Neural crest cell (in vitro differentiated cells): ENCODE results near the gene OR51A7. TPM values are rescaled to one million over a fixed set of nuclear protein-coding genes. Genes with fewer than 3 reads are reported as not detected.

Experiments used
- DNase-seq: peaks from one replicate; pipeline ENCODE4 v3.0.0; 2021; ENCODE audit warnings: low read depth, mixed read lengths, low spot score
- H3K27ac Mint-ChIP-seq: one replicate; pipeline ENCODE4 v1.8.0; 2021; ENCODE audit warnings: mild to moderate bottlenecking, mixed read lengths; ENCODE audit not compliant: unreplicated experiment
- H3K27me3 Mint-ChIP-seq: 2 replicates; pipeline ENCODE4 v1.8.0; 2021; ENCODE audit warnings: low read depth, mild to moderate bottlenecking, mixed read lengths
- H3K36me3 Mint-ChIP-seq: 2 replicates; pipeline ENCODE4 v1.8.0; 2021; ENCODE audit warnings: low read depth, mild to moderate bottlenecking, mixed read lengths
- H3K4me1 Mint-ChIP-seq: 2 replicates; pipeline ENCODE4 v1.8.0; 2021; ENCODE audit warnings: mixed read lengths
- H3K4me3 Mint-ChIP-seq: one replicate; pipeline ENCODE4 v1.8.0; 2021; ENCODE audit warnings: mild to moderate bottlenecking, mixed read lengths
- H3K9me3 Mint-ChIP-seq: 2 replicates; pipeline ENCODE4 v1.8.0; 2021; ENCODE audit warnings: mixed read lengths
- total RNA-seq: library from RNA; stranded (reverse); gene quantifications from 2 replicates; pipeline ENCODE4 v1.2.1, GENCODE V29; 2021
- TF ChIP-seq, protein P1 (sequence below): fragments of 200-600 bp; sonication (generic); conservative IDR thresholded peaks from 2 replicates; pipeline ENCODE4 v1.5.0; 2021; ENCODE audit warnings: antibody characterized with exemption, mild to moderate bottlenecking

The OR51A7 gene
- total RNA-seq, 1 donor from 2014 or later = not detected

DNA sequence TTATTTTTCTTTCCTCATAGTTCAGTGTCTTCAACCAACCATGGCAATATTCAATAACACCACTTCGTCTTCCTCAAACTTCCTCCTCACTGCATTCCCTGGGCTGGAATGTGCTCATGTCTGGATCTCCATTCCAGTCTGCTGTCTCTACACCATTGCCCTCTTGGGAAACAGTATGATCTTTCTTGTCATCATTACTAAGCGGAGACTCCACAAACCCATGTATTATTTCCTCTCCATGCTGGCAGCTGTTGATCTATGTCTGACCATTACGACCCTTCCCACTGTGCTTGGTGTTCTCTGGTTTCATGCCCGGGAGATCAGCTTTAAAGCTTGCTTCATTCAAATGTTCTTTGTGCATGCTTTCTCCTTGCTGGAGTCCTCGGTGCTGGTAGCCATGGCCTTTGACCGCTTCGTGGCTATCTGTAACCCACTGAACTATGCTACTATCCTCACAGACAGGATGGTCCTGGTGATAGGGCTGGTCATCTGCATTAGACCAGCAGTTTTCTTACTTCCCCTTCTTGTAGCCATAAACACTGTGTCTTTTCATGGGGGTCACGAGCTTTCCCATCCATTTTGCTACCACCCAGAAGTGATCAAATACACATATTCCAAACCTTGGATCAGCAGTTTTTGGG, 21.6 kb upstream of the OR51A7 start, which contains the start of gene OR51T1:
OR51T1 (plus strand) TSS at position 41 of the 641 bp plus-strand sequence; CDS start at position 41, 0 bp downstream.
- no peak for DNase-seq
- no peaks in the 10 kb centered on the region for H3K36me3 Mint-ChIP-seq
- no peaks in the 10 kb centered on the region for H3K4me1 Mint-ChIP-seq
- H3K27me3 Mint-ChIP-seq = no peaks in the 10 kb centered on the region
- no peak within 1 kb of the TSS for H3K27ac Mint-ChIP-seq
- no peaks in the 10 kb centered on the region for H3K9me3 Mint-ChIP-seq
- no peak within 1 kb of the TSS for H3K4me3 Mint-ChIP-seq
- TF ChIP-seq, protein P1, sequence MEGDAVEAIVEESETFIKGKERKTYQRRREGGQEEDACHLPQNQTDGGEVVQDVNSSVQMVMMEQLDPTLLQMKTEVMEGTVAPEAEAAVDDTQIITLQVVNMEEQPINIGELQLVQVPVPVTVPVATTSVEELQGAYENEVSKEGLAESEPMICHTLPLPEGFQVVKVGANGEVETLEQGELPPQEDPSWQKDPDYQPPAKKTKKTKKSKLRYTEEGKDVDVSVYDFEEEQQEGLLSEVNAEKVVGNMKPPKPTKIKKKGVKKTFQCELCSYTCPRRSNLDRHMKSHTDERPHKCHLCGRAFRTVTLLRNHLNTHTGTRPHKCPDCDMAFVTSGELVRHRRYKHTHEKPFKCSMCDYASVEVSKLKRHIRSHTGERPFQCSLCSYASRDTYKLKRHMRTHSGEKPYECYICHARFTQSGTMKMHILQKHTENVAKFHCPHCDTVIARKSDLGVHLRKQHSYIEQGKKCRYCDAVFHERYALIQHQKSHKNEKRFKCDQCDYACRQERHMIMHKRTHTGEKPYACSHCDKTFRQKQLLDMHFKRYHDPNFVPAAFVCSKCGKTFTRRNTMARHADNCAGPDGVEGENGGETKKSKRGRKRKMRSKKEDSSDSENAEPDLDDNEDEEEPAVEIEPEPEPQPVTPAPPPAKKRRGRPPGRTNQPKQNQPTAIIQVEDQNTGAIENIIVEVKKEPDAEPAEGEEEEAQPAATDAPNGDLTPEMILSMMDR = no peak

DNA sequence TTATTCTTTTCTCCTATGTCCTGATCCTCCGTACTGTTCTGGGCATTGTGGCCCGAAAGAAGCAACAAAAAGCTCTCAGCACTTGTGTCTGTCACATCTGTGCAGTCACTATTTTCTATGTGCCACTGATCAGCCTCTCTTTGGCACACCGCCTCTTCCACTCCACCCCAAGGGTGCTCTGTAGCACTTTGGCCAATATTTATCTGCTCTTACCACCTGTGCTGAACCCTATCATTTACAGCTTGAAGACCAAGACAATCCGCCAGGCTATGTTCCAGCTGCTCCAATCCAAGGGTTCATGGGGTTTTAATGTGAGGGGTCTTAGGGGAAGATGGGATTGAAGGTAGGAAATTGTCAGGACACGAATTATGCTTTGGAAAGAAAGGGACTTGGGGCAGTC, 21.0 kb upstream of the OR51A7 start:
- no peak overlapping the region for H3K4me3 Mint-ChIP-seq
- H3K4me1 Mint-ChIP-seq = no peaks in the 10 kb centered on the region
- no peak overlapping the region for H3K27ac Mint-ChIP-seq
- no peak for DNase-seq
- no peaks in the 10 kb centered on the region for H3K36me3 Mint-ChIP-seq
- no peaks in the 10 kb centered on the region for H3K27me3 Mint-ChIP-seq
- H3K9me3 Mint-ChIP-seq = no peaks in the 10 kb centered on the region
- TF ChIP-seq, protein P1 = no peak

DNA sequence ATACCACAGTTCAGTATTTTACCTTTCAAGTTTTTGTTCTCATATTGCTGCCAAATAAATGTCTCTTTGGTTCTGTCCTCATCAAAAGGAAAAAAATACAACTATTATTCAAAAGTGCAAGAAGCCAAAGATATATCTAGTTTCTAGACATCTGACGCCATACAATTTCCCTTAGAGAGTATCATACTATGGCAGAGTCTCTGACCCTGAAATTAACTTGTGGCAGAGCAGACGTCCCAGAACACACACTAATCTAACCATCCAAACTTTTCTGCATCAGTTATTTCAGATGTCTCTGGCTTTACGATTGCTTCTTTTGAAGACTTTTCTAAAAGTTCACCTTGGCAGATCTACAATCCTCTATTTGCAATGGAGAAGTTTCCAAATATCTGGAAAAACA, 19.2 kb upstream of the OR51A7 start:
- Mint-ChIP-seq H3K27me3 (no peaks in the 10 kb centered on the region), H3K4me1 (no peaks in the 10 kb centered on the region), H3K9me3 (no peaks in the 10 kb centered on the region), H3K36me3 (no peaks in the 10 kb centered on the region), H3K27ac (no peak overlapping the region), H3K4me3 (no peak overlapping the region)
- TF ChIP-seq, protein P1 = no peak
- DNase-seq = no peak

DNA sequence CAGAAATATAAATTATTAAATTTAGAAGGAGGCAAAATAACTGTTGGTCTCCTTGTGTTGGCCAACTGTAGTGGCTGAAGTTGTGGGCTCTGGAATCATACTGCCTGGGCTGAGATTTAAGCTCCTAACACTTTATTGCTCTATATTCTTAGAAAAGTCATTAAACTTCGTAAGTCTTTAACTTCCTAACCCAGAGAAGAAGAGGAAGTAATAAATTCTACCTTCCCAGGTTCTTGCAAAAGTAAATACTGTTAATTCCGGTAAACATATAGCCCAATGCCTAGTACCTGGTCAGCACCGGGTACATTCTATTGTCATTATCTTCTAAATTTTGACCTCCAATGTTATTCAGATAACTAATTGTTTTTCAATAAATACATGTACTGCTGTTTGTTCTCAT, 17.4 kb upstream of the OR51A7 start:
- DNase-seq = no peak
- H3K27me3 Mint-ChIP-seq = no peaks in the 10 kb centered on the region

DNA sequence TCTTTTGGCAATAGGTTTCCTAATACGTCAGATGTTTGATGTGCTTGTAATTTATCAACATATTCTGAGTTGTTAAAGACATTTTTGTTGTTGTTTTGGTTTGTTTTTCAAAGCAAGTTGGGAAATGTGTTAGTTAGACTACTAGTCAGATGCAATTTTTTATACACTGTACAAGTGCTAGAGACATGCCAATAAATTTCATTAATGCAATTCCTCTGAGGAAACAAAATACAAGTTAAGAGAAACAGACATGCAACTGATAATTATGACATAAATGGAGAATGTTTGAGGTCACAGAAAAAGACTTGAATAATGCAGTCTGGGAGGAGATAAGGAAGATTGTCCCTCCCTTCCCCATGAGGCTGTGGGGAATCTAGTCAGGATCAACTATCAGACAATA, 16.0 kb upstream of the OR51A7 start:
- H3K9me3 Mint-ChIP-seq = no peaks in the 10 kb centered on the region
- no peak overlapping the region for H3K4me3 Mint-ChIP-seq
- H3K27me3 Mint-ChIP-seq = no peaks in the 10 kb centered on the region
- TF ChIP-seq, protein P1 = no peak
- no peak overlapping the region for H3K27ac Mint-ChIP-seq
- DNase-seq = no peak
- no peaks in the 10 kb centered on the region for H3K36me3 Mint-ChIP-seq
- H3K4me1 Mint-ChIP-seq = no peaks in the 10 kb centered on the region

More for the DNA sequence above, 17.4 kb upstream of the OR51A7 start:
- TF ChIP-seq, protein P1 = no peak
- no peak overlapping the region for H3K4me3 Mint-ChIP-seq
- no peaks in the 10 kb centered on the region for H3K9me3 Mint-ChIP-seq
- H3K27ac Mint-ChIP-seq = no peak overlapping the region
- no peaks in the 10 kb centered on the region for H3K36me3 Mint-ChIP-seq
- no peaks in the 10 kb centered on the region for H3K4me1 Mint-ChIP-seq
